GM12875 (cell line): Measurements from ENCODE around the gene BST1.

Experiments
- H3K4me3 ChIP-seq: one replicate; pipeline ENCODE4 v1.5.1; 2011; ENCODE audit warnings: low read depth, low read length, control low read depth
- TF ChIP-seq, protein P1 (sequence below): IDR thresholded peaks from 2 replicates; pipeline ENCODE4 v1.5.1; 2011; ENCODE audit warnings: low read depth, mild to moderate bottlenecking, control low read depth, inconsistent platforms, low read length, moderate library complexity, borderline replicate concordance; ENCODE audit not compliant: insufficient read depth

BST1 gene

DNA sequence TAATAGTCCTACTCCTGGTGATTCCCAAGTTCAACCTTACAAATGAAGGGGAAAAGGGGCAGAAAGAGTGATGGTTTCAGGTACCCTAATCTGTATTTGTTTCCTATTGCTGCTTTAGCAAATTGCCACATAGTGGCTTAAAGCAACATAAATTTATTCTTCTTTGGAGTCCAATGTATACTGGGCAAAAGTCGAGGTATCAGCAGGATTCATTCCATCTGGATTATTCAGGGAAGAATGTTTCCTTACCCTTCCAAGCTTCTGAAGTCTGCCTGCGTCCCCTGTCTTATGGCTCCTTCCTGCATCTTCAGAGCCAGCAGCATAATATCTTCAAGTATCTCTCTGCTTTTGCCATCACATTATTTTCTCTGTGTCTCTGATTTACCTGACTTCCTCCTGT lies 10.3 kb upstream of the BST1 start:
- H3K4me3 ChIP-seq, result no peak overlapping the region
- TF ChIP-seq, protein P1, sequence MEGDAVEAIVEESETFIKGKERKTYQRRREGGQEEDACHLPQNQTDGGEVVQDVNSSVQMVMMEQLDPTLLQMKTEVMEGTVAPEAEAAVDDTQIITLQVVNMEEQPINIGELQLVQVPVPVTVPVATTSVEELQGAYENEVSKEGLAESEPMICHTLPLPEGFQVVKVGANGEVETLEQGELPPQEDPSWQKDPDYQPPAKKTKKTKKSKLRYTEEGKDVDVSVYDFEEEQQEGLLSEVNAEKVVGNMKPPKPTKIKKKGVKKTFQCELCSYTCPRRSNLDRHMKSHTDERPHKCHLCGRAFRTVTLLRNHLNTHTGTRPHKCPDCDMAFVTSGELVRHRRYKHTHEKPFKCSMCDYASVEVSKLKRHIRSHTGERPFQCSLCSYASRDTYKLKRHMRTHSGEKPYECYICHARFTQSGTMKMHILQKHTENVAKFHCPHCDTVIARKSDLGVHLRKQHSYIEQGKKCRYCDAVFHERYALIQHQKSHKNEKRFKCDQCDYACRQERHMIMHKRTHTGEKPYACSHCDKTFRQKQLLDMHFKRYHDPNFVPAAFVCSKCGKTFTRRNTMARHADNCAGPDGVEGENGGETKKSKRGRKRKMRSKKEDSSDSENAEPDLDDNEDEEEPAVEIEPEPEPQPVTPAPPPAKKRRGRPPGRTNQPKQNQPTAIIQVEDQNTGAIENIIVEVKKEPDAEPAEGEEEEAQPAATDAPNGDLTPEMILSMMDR, result no peak

DNA sequence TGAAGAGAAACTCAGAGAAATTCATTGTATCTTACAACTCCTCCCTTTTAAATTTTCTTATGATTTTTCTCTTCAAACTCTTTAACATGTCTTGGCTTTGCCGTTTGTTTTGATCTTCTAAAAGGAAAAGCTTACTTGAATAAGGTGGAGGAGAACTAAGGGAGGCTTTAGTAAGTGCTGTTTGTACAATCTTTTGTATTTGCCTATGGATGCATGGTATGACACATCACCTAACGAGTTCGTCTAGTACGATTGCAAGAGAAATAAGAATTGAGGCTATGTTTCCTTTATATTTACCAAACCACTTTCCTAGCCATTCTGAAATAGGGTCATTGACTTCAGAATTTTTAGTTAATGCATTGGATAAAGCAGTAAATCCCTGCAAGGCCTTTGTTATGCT lies 8.4 kb upstream of the BST1 start:
- no peak overlapping the region for H3K4me3 ChIP-seq
- TF ChIP-seq, protein P1, result no peak

DNA sequence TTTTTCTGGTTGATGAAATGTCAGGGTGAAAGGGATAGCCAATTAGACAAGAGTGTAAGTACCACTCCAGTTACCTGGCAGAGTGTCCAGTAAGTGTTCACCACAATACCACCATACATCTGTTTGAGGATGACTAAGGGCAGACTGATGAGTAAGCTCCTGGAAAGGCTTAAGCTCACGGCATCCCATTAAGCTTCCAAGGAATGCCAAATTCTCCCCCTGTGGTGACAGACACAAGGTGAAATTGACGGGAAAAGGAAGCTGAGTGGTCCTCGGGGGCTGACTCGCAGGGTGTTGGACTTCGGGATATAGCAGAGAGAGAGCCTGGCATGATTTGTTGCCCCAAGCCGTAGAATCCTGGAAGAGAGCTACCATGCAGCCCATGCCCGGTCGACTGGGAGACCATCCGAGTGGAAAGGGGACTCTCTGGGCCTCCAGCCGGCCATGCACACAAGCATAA lies 7.6 kb upstream of the BST1 start:
- TF ChIP-seq, protein P1, result no peak

DNA sequence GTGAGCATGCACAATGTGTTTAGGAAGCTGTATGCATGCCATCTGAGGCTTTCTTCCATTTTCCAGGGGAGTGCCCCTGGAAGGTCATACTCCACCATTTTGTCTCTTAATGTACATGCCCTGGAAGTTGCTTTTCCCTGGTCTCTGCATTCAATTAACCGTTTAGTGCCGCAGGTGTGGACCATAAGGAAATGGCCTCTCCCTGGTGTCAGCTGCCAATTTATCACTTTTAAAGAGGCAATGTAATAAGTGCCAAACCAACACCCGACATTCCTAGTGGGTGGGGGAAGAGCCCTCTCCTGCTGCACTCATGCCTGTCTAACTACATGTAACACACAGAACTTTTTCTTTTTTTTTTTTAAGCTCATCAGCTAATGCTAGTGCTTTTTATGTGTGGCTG lies 7.1 kb upstream of the BST1 start:
- no peak overlapping the region for H3K4me3 ChIP-seq
- TF ChIP-seq, protein P1, result no peak

More for the DNA sequence above, 7.6 kb upstream of the BST1 start:
- H3K4me3 ChIP-seq, result no peak overlapping the region

DNA sequence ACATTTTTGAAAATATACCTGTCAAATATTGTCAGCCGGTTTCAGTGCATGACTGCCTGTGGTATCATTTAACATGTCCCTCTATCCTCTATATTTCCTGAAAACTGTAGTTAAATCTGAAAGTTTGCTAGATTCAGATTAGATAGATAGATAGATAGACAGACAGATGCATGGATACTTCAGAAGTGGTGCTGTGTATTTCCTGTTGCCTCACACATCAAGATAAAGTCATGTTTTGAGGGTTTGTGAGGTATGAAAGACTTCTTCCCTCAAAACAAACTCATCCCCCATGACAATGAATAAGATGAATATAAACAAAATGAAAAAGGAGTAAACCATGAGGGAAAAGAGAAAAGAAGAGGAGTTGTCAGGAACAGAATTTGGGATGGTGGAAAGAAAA lies 6.0 kb upstream of the BST1 start:
- H3K4me3 ChIP-seq, result no peak overlapping the region
- TF ChIP-seq, protein P1, result no peak

DNA sequence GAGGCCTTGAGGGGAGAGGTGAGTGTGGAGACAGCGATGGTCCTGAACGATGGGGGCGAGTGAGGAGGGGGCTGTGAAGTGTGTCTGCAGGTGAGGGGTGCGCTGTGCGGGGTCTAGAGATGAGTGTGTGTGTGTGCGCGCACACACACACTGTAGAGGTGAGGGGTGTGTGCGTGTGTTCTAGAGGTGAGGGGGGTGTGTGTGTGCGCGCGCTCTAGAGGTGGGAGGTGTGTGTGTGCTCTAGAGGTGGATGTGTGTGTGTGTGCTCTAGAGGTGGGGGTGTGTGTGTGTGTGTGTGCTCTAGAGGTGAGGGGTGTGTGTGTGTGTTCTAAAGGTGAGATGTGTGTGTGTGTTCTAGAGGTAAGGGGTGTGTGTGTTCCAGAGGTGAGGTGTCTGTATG lies 574 bp downstream of the BST1 start:
- no peak overlapping the region for H3K4me3 ChIP-seq

DNA sequence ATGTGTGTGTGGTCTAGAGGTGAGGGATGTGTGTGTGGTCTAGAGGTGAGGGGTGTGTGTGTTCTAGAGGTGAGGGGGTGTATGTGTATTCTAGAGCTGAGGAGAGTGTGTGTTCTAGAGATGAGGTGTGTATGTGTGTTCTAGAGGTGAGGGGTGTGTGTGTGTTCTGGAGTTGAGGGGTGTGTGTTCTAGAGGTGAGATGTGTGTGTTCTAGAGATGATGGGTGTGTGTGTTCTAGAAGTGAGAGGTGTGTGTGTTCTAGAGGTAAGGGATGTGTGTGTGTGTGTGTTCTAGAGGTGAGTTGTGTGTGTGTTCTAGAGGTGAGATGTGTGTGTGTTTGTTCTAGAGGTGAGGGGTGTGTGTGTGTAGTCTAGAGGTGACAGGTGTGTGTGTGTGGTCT lies 1.3 kb downstream of the BST1 start:
- H3K4me3 ChIP-seq, result no peak overlapping the region
- TF ChIP-seq, protein P1, result no peak

More for the DNA sequence above, 574 bp downstream of the BST1 start:
- TF ChIP-seq, protein P1, result no peak
